ENCODE measurements around the gene OR2T2.
"Not testable (repeated sequence)": the region's sequence is repeated elsewhere in the genome, so short reads cannot be mapped to it uniquely, and the experiment has no call there.

Gene OR2T2

GRCh38 chr1:248434913-248435312 is 10.5 kb upstream of the OR2T2 start:
- H3K9me3 ChIP-seq (ENCODE audit: control insufficient read depth, low read length); H3K9ac ChIP-seq (ENCODE audit: low read length); H3K27me3 ChIP-seq (ENCODE audit: control insufficient read depth, insufficient read depth, low read length); H3K4me3 ChIP-seq (ENCODE audit: low read length); H3K4me1 ChIP-seq (ENCODE audit: control insufficient read depth, insufficient read depth, low read length); H3K36me3 ChIP-seq (ENCODE audit: control insufficient read depth, insufficient read depth, low read length): not testable (repeated sequence)

DNA sequence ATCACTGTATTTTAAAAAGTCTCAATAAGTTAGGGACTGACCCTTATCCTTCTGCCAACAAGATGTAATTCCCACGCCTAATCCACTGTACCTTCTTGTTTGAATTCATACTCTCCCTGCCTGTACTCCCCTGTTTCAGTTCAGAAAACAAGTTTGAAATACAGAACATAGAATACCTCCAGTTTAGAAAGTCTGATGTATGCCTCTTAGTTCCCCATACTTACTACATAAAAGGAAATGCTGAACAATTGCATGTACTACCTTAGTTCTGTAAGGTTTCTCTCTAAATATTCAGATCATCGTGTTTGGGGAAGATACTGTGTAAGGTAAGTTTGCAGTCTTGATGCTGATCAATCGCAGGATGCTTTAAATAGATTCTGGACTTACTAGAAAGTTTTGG is 9.1 kb upstream of the OR2T2 start:
- not testable (repeated sequence) for H3K36me3 ChIP-seq (ENCODE audit: control insufficient read depth, insufficient read depth, low read length); H3K9me3 ChIP-seq (ENCODE audit: control insufficient read depth, low read length); H3K9ac ChIP-seq (ENCODE audit: low read length); H3K4me3 ChIP-seq (ENCODE audit: low read length); H3K27me3 ChIP-seq (ENCODE audit: control insufficient read depth, insufficient read depth, low read length); H3K4me1 ChIP-seq (ENCODE audit: control insufficient read depth, insufficient read depth, low read length)

- not testable (repeated sequence) for H3K27me3 ChIP-seq (ENCODE audit: control insufficient read depth, insufficient read depth, low read length)
Observed at GRCh38 chr1:248438668-248439067, 6.8 kb upstream of the OR2T2 start.

DNA sequence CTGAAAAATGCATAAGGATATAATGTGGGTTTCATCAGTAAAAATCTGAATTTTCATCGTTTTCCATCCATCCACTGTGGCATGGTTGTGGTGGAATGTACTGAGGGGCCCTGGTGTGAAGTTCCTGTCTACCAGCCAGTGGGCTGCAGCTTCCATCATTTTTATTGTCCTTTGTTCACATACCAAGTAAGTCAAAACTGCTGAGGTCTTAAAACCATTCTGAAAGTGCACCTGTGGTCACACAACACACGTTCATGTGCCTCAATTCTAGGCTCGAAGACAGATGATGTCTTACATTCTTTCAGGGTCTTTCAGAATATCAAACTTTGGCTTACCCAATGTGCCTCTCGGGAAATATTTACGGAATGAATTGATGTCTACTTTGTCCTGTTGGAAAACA is 6.2 kb upstream of the OR2T2 start:
- H3K4me1 ChIP-seq (ENCODE audit: control insufficient read depth, insufficient read depth, low read length); H3K27me3 ChIP-seq (ENCODE audit: control insufficient read depth, insufficient read depth, low read length); H3K9ac ChIP-seq (ENCODE audit: low read length); H3K4me3 ChIP-seq (ENCODE audit: low read length); H3K36me3 ChIP-seq (ENCODE audit: control insufficient read depth, insufficient read depth, low read length); H3K9me3 ChIP-seq (ENCODE audit: control insufficient read depth, low read length): not testable (repeated sequence)

More at GRCh38 chr1:248438668-248439067, 6.8 kb upstream of the OR2T2 start:
- not testable (repeated sequence) for H3K4me1 ChIP-seq (ENCODE audit: control insufficient read depth, insufficient read depth, low read length); H3K9ac ChIP-seq (ENCODE audit: low read length); H3K9me3 ChIP-seq (ENCODE audit: control insufficient read depth, low read length); H3K36me3 ChIP-seq (ENCODE audit: control insufficient read depth, insufficient read depth, low read length); H3K4me3 ChIP-seq (ENCODE audit: low read length)

DNA sequence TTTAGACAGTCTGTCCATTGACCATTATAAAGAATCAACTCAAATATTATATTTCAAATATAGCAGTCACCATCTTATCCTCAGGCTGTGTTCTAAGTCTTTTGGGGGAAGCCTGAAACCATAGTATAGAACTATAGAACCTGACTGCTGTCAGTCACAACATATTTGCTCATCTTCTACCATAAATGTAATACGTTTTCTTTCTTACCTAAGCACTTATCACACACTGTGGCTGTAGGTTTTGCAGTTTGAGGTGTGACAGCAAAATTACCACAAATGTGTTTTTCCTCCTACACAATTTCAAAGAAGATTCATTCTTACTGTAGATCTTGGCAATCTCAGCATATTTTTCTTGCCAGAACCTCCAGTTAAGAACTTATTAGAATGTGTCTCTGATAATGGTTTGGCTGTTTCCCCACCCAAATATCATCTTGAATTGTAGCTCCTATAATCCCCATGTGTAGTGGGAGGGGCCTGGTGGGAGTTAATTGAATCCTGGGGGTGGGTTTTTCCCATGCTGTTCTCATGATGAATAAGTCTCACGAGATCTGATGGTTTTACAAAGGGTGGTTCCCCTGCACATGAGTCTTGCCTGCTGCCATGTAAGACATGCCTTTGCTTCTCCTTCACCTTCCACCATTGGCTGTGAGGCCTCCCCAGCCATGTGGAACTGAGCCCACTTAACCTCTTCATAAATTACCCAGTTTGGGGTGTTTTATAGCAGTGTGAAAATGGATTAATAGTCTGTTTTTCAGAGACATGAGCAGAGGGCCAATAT is 2.7 kb upstream of the OR2T2 start:
- H3K9me3 ChIP-seq (ENCODE audit: control insufficient read depth, low read length): not testable (repeated sequence)

GRCh38 chr1:248444603-248445002 is 834 bp upstream of the OR2T2 start:
- not testable (repeated sequence) for H3K9me3 ChIP-seq (ENCODE audit: control insufficient read depth, low read length); H3K4me1 ChIP-seq (ENCODE audit: control insufficient read depth, insufficient read depth, low read length); H3K27me3 ChIP-seq (ENCODE audit: control insufficient read depth, insufficient read depth, low read length); H3K9ac ChIP-seq (ENCODE audit: low read length); H3K36me3 ChIP-seq (ENCODE audit: control insufficient read depth, insufficient read depth, low read length); H3K4me3 ChIP-seq (ENCODE audit: low read length)

More for the DNA sequence above, 2.7 kb upstream of the OR2T2 start:
- not testable (repeated sequence) for H3K4me1 ChIP-seq (ENCODE audit: control insufficient read depth, insufficient read depth, low read length); H3K4me3 ChIP-seq (ENCODE audit: low read length); H3K27me3 ChIP-seq (ENCODE audit: control insufficient read depth, insufficient read depth, low read length); H3K36me3 ChIP-seq (ENCODE audit: control insufficient read depth, insufficient read depth, low read length); H3K9ac ChIP-seq (ENCODE audit: low read length)

- H3K4me3 ChIP-seq (ENCODE audit: low read length); H3K4me1 ChIP-seq (ENCODE audit: control insufficient read depth, insufficient read depth, low read length); H3K9me3 ChIP-seq (ENCODE audit: control insufficient read depth, low read length); H3K36me3 ChIP-seq (ENCODE audit: control insufficient read depth, insufficient read depth, low read length); H3K27me3 ChIP-seq (ENCODE audit: control insufficient read depth, insufficient read depth, low read length); H3K9ac ChIP-seq (ENCODE audit: low read length): not testable (repeated sequence)
Observed at GRCh38 chr1:248448409-248449074, 3.1 kb downstream of the OR2T2 start.

GRCh38 chr1:248449821-248450465 is 4.5 kb downstream of the OR2T2 start:
- H3K36me3 ChIP-seq (ENCODE audit: control insufficient read depth, insufficient read depth, low read length); H3K9me3 ChIP-seq (ENCODE audit: control insufficient read depth, low read length); H3K27me3 ChIP-seq (ENCODE audit: control insufficient read depth, insufficient read depth, low read length); H3K4me3 ChIP-seq (ENCODE audit: low read length); H3K9ac ChIP-seq (ENCODE audit: low read length); H3K4me1 ChIP-seq (ENCODE audit: control insufficient read depth, insufficient read depth, low read length): not testable (repeated sequence)

DNA sequence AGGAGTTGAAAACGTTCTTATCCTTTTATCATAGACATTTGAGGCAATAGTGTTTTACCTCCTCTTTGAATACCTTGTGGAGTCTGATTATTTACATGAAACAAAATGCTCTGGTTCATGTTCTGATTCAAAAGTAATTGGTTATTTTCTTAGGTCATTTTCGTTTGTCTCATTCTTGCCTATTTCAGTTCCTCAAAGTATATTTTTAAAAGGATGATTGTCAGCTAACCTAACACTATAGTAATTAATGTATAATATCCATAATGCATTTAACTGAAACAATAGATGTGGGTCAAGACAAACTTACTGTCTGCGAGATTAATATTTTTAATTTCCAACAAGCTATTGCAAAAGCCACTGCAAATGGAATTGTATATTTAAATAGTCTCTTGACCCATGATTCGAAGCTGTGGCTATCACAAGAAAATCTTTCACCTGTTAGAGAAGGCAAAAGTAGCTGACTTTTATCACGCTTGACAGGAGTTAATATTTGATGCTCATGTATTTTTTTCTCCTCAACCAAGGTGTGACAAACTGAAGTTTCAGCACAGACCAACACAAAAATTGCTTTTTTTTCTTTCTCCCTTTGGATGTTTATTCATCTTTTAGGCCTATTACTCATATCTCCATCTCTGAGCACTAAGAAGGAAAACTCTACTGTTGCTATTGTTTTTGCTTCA is 5.2 kb downstream of the OR2T2 start:
- H3K4me1 ChIP-seq (ENCODE audit: control insufficient read depth, insufficient read depth, low read length); H3K4me3 ChIP-seq (ENCODE audit: low read length); H3K36me3 ChIP-seq (ENCODE audit: control insufficient read depth, insufficient read depth, low read length); H3K27me3 ChIP-seq (ENCODE audit: control insufficient read depth, insufficient read depth, low read length); H3K9ac ChIP-seq (ENCODE audit: low read length); H3K9me3 ChIP-seq (ENCODE audit: control insufficient read depth, low read length): not testable (repeated sequence)

GRCh38 chr1:248453619-248454018 is 8.2 kb downstream of the OR2T2 start:
- H3K9ac ChIP-seq (ENCODE audit: low read length); H3K27me3 ChIP-seq (ENCODE audit: control insufficient read depth, insufficient read depth, low read length); H3K36me3 ChIP-seq (ENCODE audit: control insufficient read depth, insufficient read depth, low read length); H3K9me3 ChIP-seq (ENCODE audit: control insufficient read depth, low read length); H3K4me3 ChIP-seq (ENCODE audit: low read length); H3K4me1 ChIP-seq (ENCODE audit: control insufficient read depth, insufficient read depth, low read length): not testable (repeated sequence)

- H3K36me3 ChIP-seq (ENCODE audit: control insufficient read depth, insufficient read depth, low read length); H3K9me3 ChIP-seq (ENCODE audit: control insufficient read depth, low read length); H3K4me3 ChIP-seq (ENCODE audit: low read length); H3K27me3 ChIP-seq (ENCODE audit: control insufficient read depth, insufficient read depth, low read length); H3K4me1 ChIP-seq (ENCODE audit: control insufficient read depth, insufficient read depth, low read length); H3K9ac ChIP-seq (ENCODE audit: low read length): not testable (repeated sequence)
Observed at GRCh38 chr1:248455045-248455444, 9.6 kb downstream of the OR2T2 start.

- H3K36me3 ChIP-seq (ENCODE audit: control insufficient read depth, insufficient read depth, low read length); H3K9ac ChIP-seq (ENCODE audit: low read length); H3K9me3 ChIP-seq (ENCODE audit: control insufficient read depth, low read length); H3K4me1 ChIP-seq (ENCODE audit: control insufficient read depth, insufficient read depth, low read length); H3K27me3 ChIP-seq (ENCODE audit: control insufficient read depth, insufficient read depth, low read length); H3K4me3 ChIP-seq (ENCODE audit: low read length): not testable (repeated sequence)
Observed at GRCh38 chr1:248456635-248457034, 11.2 kb downstream of the OR2T2 start.
